IMR-90 (cell line): ENCODE data around the gene SEBOX.

Experiments
- SMC3 ChIP-seq: fragments of 150-350 bp; IDR thresholded peaks from 2 replicates; pipeline ENCODE4 v1.6.1; 2016; ENCODE audit warnings: low read depth, mild to moderate bottlenecking, antibody characterized with exemption, low read length, moderate library complexity
- TF ChIP-seq, protein P1 (sequence below): conservative IDR thresholded peaks from 2 replicates; pipeline ENCODE4 v1.5.1; 2012; ENCODE audit warnings: mild to moderate bottlenecking, low read depth, low read length, improper control_type of control experiment

DNA sequence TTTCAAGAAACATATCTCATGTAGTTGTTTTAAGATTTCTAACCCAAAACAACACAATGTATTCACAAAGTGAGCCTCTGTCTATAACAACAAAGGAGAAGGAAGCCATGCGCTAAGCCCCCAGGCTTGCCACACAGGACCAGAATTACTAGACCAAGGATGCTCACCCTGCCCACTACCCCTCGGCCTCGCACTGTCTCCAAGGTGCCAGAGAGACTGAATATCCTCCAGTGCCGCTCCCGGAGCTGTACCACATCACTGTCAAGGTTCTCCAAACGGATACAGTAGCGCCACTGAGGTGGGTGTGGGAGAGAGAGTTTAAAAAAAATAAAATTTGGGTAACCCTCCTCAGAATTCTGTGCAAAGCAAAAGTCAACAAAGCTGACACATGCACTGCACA, 14.7 kb downstream of the SEBOX start:
- TF ChIP-seq, protein P1, sequence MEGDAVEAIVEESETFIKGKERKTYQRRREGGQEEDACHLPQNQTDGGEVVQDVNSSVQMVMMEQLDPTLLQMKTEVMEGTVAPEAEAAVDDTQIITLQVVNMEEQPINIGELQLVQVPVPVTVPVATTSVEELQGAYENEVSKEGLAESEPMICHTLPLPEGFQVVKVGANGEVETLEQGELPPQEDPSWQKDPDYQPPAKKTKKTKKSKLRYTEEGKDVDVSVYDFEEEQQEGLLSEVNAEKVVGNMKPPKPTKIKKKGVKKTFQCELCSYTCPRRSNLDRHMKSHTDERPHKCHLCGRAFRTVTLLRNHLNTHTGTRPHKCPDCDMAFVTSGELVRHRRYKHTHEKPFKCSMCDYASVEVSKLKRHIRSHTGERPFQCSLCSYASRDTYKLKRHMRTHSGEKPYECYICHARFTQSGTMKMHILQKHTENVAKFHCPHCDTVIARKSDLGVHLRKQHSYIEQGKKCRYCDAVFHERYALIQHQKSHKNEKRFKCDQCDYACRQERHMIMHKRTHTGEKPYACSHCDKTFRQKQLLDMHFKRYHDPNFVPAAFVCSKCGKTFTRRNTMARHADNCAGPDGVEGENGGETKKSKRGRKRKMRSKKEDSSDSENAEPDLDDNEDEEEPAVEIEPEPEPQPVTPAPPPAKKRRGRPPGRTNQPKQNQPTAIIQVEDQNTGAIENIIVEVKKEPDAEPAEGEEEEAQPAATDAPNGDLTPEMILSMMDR: no peak
- TF ChIP-seq SMC3: no peak
